Measurements from ENCODE around the gene PLCL1. TPM values are rescaled to one million over a fixed set of nuclear protein-coding genes. Genes with fewer than 3 reads are reported as not detected.

The PLCL1 gene
- total RNA-seq, 3 donors from 2014 or later (not counting 1 experiment from before 2014, with no cell fraction given) = 0.86 to 2.8 (median 1.1) TPM

GRCh38 chr2:197959383-197959782 lies 155.0 kb downstream of the PLCL1 start:
- Mint-ChIP-seq H3K9me3 (peaks cover 2 to 8% of the 10 kb centered on the region in 2 donors), H3K4me1 (no peaks in the 10 kb centered on the region), H3K27me3 (ENCODE audit: low read depth in 2 of 2) (peaks cover 0 to 2% of the 10 kb centered on the region in 2 donors), H3K4me3 (no peak overlapping the region), H3K36me3 (peaks cover 3% of the 10 kb centered on the region), H3K27ac (no peak overlapping the region)
- no peak overlapping the region for H3K4me3 ChIP-seq (ENCODE audit: low read length)
- H3K27me3 ChIP-seq (ENCODE audit: control insufficient read depth, insufficient read depth, low read length) = no peaks in the 10 kb centered on the region
- H3K4me1 ChIP-seq (ENCODE audit: control insufficient read depth, insufficient read depth, low read length) = no peaks in the 10 kb centered on the region
- intact Hi-C loops (cut with micrococcal nuclease) = no loop called here
- ATAC-seq (no peak), DNase-seq (no peak)
- TF ChIP-seq CTCF (IDR thresholded peaks at IDR 0.05) = no peak
- WGBS (ENCODE audit: insufficient coverage) = 100% methylated on average over 1 of the region's 1 CpG
- H3K36me3 ChIP-seq (ENCODE audit: control insufficient read depth, insufficient read depth, low read length) = no peaks in the 10 kb centered on the region
- H3K27ac ChIP-seq (ENCODE audit: low read length) = no peak overlapping the region
- no peaks in the 10 kb centered on the region for H3K9me3 ChIP-seq (ENCODE audit: control insufficient read depth, insufficient read depth, low read length)

- H3K9me3 Mint-ChIP-seq = peaks cover 7 to 15% of the 10 kb centered on the region in 2 donors
- H3K4me3 Mint-ChIP-seq = no peak overlapping the region
- peaks cover 17% of the 10 kb centered on the region for H3K36me3 Mint-ChIP-seq
- H3K4me1 ChIP-seq (ENCODE audit: control insufficient read depth, insufficient read depth, low read length) = no peaks in the 10 kb centered on the region
- no peak overlapping the region for H3K4me3 ChIP-seq (ENCODE audit: low read length)
- no peaks in the 10 kb centered on the region for H3K9me3 ChIP-seq (ENCODE audit: control insufficient read depth, insufficient read depth, low read length)
- ATAC-seq (no peak), DNase-seq (no peak)
- no peak overlapping the region for H3K27ac Mint-ChIP-seq
- no peak for TF ChIP-seq CTCF (IDR thresholded peaks at IDR 0.05)
- H3K36me3 ChIP-seq (ENCODE audit: control insufficient read depth, insufficient read depth, low read length) = no peaks in the 10 kb centered on the region
- peaks cover 0 to 2% of the 10 kb centered on the region in 2 donors for H3K27me3 Mint-ChIP-seq (ENCODE audit: low read depth in 2 of 2)
- no CpG with 5 or more reads among the region's 2 CpGs for WGBS (ENCODE audit: insufficient coverage)
- H3K27ac ChIP-seq (ENCODE audit: low read length) = no peak overlapping the region
- no peaks in the 10 kb centered on the region for H3K27me3 ChIP-seq (ENCODE audit: control insufficient read depth, insufficient read depth, low read length)
- intact Hi-C loops (cut with micrococcal nuclease) = no loop called here
- H3K4me1 Mint-ChIP-seq = no peaks in the 10 kb centered on the region
Measured at GRCh38 chr2:197960786-197961185, 156.4 kb downstream of the PLCL1 start.

- TF ChIP-seq CTCF (IDR thresholded peaks at IDR 0.05) = no peak
Measured at GRCh38 chr2:197964720-197965119, 160.3 kb downstream of the PLCL1 start.

GRCh38 chr2:197965756-197966155 lies 161.4 kb downstream of the PLCL1 start:
- Mint-ChIP-seq H3K27ac (no peak overlapping the region), H3K4me3 (no peak overlapping the region), H3K4me1 (no peaks in the 10 kb centered on the region), H3K36me3 (peaks cover 17% of the 10 kb centered on the region), H3K27me3 (ENCODE audit: low read depth in 2 of 2) (peaks cover 0 to 2% of the 10 kb centered on the region in 2 donors), H3K9me3 (peaks cover 5 to 12% of the 10 kb centered on the region in 2 donors)
- Histone ChIP-seq H3K27me3 (ENCODE audit: control insufficient read depth, insufficient read depth, low read length) (no peaks in the 10 kb centered on the region), H3K27ac (ENCODE audit: low read length) (no peak overlapping the region), H3K9me3 (ENCODE audit: control insufficient read depth, insufficient read depth, low read length) (no peaks in the 10 kb centered on the region), H3K36me3 (ENCODE audit: control insufficient read depth, insufficient read depth, low read length) (no peaks in the 10 kb centered on the region), H3K4me3 (ENCODE audit: low read length) (no peak overlapping the region), H3K4me1 (ENCODE audit: control insufficient read depth, insufficient read depth, low read length) (no peaks in the 10 kb centered on the region)
- intact Hi-C loops (cut with micrococcal nuclease) = no loop called here
- ATAC-seq = no peak
- DNase-seq = no peak
- no peak for TF ChIP-seq CTCF (IDR thresholded peaks at IDR 0.05)

More at GRCh38 chr2:197964720-197965119, 160.3 kb downstream of the PLCL1 start:
- Mint-ChIP-seq H3K9me3 (peaks cover 7 to 12% of the 10 kb centered on the region in 2 donors), H3K36me3 (peaks cover 17% of the 10 kb centered on the region), H3K4me1 (no peaks in the 10 kb centered on the region), H3K27ac (no peak overlapping the region), H3K4me3 (no peak overlapping the region), H3K27me3 (ENCODE audit: low read depth in 2 of 2) (peaks cover 0 to 2% of the 10 kb centered on the region in 2 donors)
- H3K27me3 ChIP-seq (ENCODE audit: control insufficient read depth, insufficient read depth, low read length) = no peaks in the 10 kb centered on the region
- H3K27ac ChIP-seq (ENCODE audit: low read length) = no peak overlapping the region
- no peaks in the 10 kb centered on the region for H3K36me3 ChIP-seq (ENCODE audit: control insufficient read depth, insufficient read depth, low read length)
- H3K4me1 ChIP-seq (ENCODE audit: control insufficient read depth, insufficient read depth, low read length) = no peaks in the 10 kb centered on the region
- H3K9me3 ChIP-seq (ENCODE audit: control insufficient read depth, insufficient read depth, low read length) = no peaks in the 10 kb centered on the region
- ATAC-seq (no peak), DNase-seq (no peak)
- H3K4me3 ChIP-seq (ENCODE audit: low read length) = no peak overlapping the region
- intact Hi-C loops (cut with micrococcal nuclease) = no loop called here
